Neutrophil (primary cell): ENCODE results near the gene STAG3.

ENCODE experiments used
- H3K27ac ChIP-seq: fragments of 200-600 bp; sonication (generic); 2 replicates; pipeline ENCODE4 v1.5.1; 2016; ENCODE audit warnings: mild to moderate bottlenecking, moderate library complexity
- H3K27me3 ChIP-seq: fragments of 200-600 bp; sonication (generic); 2 replicates; pipeline ENCODE4 v1.6.0; 2016; ENCODE audit warnings: mild to moderate bottlenecking
- H3K36me3 ChIP-seq: fragments of 200-600 bp; sonication (generic); 2 replicates; pipeline ENCODE4 v1.5.1; 2017
- H3K4me1 ChIP-seq, 2 experiments: fragments of 200-600 bp in 1 of 2; sonication (generic) in 1 of 2; 1 replicate in 1 of 2; 2 replicates in 1 of 2; pipeline versions ENCODE4 v1.5.1 to v1.6.1; 2013 to 2016; ENCODE audit warnings: low read depth in 1 of 2, low read length in 1 of 2, mild to moderate bottlenecking in 1 of 2, moderate library complexity in 1 of 2; ENCODE audit not compliant: control insufficient read depth in 1 of 2, insufficient read depth in 1 of 2
- H3K4me3 ChIP-seq, 2 experiments: fragments of 200-600 bp in 1 of 2; sonication (generic) in 1 of 2; 1 replicate in 1 of 2; 2 replicates in 1 of 2; pipeline ENCODE4 v1.5.1; 2013 to 2016; ENCODE audit warnings: low read depth in 1 of 2, low read length in 1 of 2, mild to moderate bottlenecking in 1 of 2, moderate library complexity in 1 of 2
- H3K9me3 ChIP-seq: fragments of 200-600 bp; sonication (generic); 2 replicates; pipeline ENCODE4 v1.5.1; 2016
- TF ChIP-seq, protein P1 (sequence below): fragments of 200-600 bp; sonication (generic); IDR thresholded peaks from 2 replicates; pipeline ENCODE4 v1.5.1; 2016; ENCODE audit warnings: antibody characterized with exemption

The STAG3 gene

DNA sequence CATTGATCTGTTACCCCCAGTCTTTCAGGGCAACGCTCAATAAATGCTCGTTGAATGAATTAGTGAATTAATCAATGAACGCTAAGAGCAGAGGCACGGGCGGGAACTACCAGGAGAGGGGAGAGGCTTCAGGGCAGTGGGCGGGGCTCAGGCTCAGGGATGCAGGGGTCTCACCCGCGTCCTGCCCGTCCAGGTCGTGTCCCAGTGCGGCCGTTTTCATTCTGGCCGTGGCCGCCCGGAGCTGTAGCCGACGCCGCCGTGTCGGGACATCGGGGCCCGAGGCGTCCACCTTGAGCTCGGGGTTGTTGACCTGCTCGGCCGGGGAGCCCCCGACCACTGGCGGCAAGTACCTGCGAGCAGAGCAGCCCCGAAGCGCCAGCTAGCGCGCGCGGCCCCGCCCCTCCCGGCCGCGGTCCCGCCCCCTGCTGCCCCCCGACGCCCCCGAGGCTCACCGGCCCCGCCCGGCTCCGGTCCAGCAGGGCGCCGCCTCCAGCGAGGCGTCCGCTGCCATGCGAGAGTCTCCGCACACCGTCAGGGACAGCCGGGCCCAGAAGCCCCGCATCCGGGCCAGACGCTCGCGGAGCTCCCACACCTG lies 6.5 kb upstream of the STAG3 start:
- peaks cover 20 to 36% of the 10 kb centered on the region in 2 experiments for H3K4me1 ChIP-seq
- TF ChIP-seq, protein P1, sequence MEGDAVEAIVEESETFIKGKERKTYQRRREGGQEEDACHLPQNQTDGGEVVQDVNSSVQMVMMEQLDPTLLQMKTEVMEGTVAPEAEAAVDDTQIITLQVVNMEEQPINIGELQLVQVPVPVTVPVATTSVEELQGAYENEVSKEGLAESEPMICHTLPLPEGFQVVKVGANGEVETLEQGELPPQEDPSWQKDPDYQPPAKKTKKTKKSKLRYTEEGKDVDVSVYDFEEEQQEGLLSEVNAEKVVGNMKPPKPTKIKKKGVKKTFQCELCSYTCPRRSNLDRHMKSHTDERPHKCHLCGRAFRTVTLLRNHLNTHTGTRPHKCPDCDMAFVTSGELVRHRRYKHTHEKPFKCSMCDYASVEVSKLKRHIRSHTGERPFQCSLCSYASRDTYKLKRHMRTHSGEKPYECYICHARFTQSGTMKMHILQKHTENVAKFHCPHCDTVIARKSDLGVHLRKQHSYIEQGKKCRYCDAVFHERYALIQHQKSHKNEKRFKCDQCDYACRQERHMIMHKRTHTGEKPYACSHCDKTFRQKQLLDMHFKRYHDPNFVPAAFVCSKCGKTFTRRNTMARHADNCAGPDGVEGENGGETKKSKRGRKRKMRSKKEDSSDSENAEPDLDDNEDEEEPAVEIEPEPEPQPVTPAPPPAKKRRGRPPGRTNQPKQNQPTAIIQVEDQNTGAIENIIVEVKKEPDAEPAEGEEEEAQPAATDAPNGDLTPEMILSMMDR, result no peak
- no peaks in the 10 kb centered on the region for H3K9me3 ChIP-seq
- no peaks in the 10 kb centered on the region for H3K36me3 ChIP-seq
- H3K27me3 ChIP-seq, result peaks cover 79% of the 10 kb centered on the region
- H3K4me3 ChIP-seq, result peak overlapping the region; percentile 29 to 64
- H3K27ac ChIP-seq, result no peak overlapping the region

GRCh38 chr7:100171840-100172239 lies 5.9 kb upstream of the STAG3 start:
- H3K36me3 ChIP-seq, result no peaks in the 10 kb centered on the region
- peak overlapping the region in 1 of 2 experiments; percentile 64 for H3K4me3 ChIP-seq
- no peaks in the 10 kb centered on the region for H3K9me3 ChIP-seq
- H3K4me1 ChIP-seq, result peaks cover 26 to 42% of the 10 kb centered on the region in 2 experiments
- no peak overlapping the region for H3K27ac ChIP-seq
- TF ChIP-seq, protein P1, result no peak
- peaks cover 78% of the 10 kb centered on the region for H3K27me3 ChIP-seq

DNA sequence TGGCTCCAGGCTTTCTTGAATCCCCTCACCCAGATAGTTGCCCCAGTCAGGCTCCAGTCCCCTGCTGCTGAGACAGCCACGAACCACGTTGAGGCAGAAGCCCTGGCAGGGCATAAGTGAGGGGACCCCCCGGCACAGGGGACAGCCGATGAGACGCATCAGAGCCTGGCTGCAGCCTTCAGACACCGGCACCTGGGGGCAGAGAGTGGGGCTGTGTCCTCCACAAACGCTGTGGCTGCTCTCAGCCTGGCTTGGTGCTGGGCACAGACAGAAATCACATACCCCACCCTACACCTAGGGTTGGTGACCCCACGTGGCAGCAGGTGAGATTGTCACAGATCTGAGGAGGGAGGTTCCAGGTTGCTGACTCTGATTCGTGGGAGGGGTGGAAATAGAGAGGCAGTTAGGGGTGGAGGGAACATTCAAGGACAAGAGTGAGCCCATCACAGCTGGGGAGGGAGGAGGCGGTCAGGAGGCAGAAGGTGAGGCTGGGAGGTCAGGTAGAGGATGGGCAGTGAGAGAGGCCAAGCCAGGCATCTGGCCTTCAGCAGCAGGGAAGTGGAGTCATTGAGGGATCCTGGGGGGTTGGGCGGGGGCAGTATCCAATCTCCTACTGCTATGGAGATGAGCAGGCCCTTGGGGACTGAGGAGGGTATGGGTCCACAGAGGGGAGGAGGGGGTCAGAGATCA lies 3.8 kb upstream of the STAG3 start:
- H3K27me3 ChIP-seq, result peaks cover 71% of the 10 kb centered on the region
- H3K36me3 ChIP-seq, result no peaks in the 10 kb centered on the region
- TF ChIP-seq, protein P1, result no peak
- H3K27ac ChIP-seq, result no peak overlapping the region
- no peaks in the 10 kb centered on the region for H3K9me3 ChIP-seq
- no peak overlapping the region for H3K4me3 ChIP-seq
- H3K4me1 ChIP-seq, result peaks cover 19 to 33% of the 10 kb centered on the region in 2 experiments

DNA sequence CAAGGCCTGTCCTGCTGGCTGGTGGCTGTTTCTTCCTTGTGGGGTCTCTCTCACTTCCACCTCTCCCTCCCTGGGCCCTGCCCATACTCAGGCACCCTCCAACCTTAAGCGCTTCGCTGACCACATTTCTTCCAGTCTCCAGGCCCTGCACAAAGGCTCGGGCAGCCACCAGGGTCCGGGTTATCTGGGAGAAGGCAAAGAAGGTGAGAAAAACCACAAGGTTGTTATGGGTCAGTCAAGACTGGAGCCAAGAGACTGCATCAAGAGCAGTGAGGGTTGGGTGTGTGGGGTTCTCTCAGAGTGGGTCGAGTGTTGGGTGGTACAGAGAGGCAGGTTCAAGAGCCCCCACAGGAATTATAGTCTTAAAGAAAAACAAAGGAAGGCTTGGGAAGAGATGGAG lies 3.1 kb upstream of the STAG3 start:
- peaks cover 19 to 33% of the 10 kb centered on the region in 2 experiments for H3K4me1 ChIP-seq
- H3K4me3 ChIP-seq, result no peak overlapping the region
- TF ChIP-seq, protein P1, result no peak
- no peaks in the 10 kb centered on the region for H3K36me3 ChIP-seq
- H3K9me3 ChIP-seq, result no peaks in the 10 kb centered on the region
- no peak overlapping the region for H3K27ac ChIP-seq
- peaks cover 70% of the 10 kb centered on the region for H3K27me3 ChIP-seq

- Histone ChIP-seq H3K4me3 (no peak overlapping the region), H3K4me1 (peaks cover 19 to 33% of the 10 kb centered on the region in 2 experiments), H3K9me3 (no peaks in the 10 kb centered on the region), H3K27me3 (peaks cover 68% of the 10 kb centered on the region), H3K27ac (no peak overlapping the region), H3K36me3 (no peaks in the 10 kb centered on the region)
- TF ChIP-seq, protein P1, result no peak
Measured at GRCh38 chr7:100175296-100175935, 2.3 kb upstream of the STAG3 start.
